CD4-positive, alpha-beta T cell treated with Interleukin-6 for 4 hours (primary cell): ENCODE data around the gene SMAD1.
"Not testable (repeated sequence)": the region's sequence is repeated elsewhere in the genome, so short reads cannot be mapped to it uniquely, and the experiment has no call there.

Experiments used
- DNase-seq: peaks from one replicate; pipeline ENCODE4 v3.0.0-alpha.2; 2020; ENCODE audit warnings: mixed read lengths

The SMAD1 gene

DNA sequence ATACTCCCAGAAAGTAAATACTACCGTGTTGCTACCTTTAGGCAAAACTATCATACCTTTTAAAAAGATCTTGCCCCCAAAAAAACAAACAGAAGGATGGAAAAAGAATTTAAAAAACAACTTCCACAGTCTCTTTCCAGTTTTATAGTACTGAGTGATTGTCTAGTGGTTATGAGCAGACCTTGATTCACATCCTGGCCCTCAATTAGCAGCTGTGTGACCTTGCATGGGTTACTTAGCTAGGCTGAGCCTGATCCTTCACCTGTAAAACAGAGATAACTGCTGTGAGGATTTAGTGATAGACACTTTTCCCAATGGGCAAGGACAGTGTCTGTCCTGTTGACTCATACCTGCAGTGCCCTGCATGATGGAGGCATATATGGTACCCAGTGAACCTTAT lies 49.0 kb downstream of the SMAD1 start:
- DNase-seq: no peak

DNA sequence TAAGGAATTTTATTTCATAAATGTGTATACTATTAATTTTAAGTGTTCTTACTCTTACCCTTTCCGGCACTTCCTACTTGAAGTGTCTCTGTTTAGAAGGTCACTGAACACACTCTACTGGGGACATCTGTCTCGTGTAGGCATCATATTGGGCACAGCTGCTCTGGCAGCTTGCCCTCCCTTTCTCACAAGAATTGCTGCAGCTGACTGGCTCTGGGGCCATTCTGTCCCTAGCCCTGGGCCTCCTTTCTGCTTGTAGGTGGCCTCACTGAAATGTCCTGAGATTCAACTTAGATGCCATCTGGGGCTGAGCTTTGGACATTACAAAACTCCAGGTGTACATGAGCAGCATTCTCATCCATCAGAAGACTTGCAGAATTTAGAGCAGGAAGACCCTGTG lies 49.6 kb downstream of the SMAD1 start:
- no peak for DNase-seq

DNA sequence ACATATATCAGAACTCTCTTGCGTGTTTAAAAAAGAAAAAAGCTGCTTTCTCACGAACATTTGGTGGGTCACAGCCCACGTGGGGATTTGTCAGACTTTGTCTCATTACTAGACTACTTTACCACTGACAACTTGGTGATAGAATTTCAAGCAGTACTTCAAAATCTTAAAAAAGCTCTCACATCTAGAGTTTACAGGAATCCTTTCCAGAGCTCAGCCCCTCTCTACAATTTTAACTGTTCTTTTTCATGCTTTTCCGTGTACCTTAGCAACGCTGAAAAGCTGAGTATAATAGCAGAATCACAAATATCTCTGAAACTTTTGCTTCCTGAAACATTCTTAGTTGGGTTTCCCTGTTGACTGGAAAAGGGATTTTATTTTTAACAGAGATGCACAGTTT lies 50.2 kb downstream of the SMAD1 start:
- DNase-seq: no peak

- no peak for DNase-seq
These were observed 51.3 kb downstream of the SMAD1 start for GRCh38 chr4:145533001-145533400.

DNA sequence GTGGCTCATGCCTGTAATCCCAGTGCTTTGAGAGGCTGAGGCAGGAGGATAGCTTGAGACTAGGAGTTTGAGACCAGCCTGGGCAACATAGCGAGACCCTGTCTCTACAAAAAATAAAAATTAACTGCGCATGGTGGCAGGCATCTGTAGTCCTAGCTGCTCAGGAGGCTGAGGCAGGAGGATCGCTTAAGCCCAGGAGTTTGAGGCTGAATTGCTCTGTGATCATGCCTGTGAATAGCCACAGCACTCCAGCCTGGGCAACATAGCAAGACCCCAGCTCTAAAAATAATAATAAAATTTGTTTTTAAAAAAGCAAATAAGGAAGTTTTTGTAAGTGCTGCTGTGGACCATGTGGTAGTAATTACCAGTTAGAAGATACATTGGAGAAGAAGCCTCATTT lies 51.8 kb downstream of the SMAD1 start:
- not testable (repeated sequence) for DNase-seq

GRCh38 chr4:145533961-145534360 lies 52.3 kb downstream of the SMAD1 start:
- DNase-seq: no peak

GRCh38 chr4:145535202-145535601 lies 53.5 kb downstream of the SMAD1 start:
- no peak for DNase-seq

DNA sequence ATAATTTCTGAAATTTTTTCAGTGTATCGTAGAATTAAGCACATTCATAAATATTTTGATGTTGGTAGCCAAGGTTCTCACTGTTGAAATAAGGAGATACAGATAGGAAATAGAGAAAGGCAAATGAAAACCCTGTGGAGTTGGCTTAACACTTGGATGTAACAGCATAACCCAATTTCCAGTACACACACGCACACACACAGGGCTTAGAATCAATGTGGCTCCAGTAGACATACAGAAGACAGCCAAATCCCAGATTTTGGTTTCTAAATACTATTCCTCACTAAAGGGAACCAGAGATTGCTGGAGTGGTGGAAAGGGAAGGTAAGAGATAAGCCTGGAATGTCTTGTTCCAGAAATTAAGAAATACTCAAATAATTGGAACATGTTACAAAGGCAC lies 54.4 kb downstream of the SMAD1 start:
- DNase-seq: no peak

GRCh38 chr4:145538596-145538995 lies 56.9 kb downstream of the SMAD1 start:
- no peak for DNase-seq

- no peak for DNase-seq
These were observed 58.0 kb downstream of the SMAD1 start for GRCh38 chr4:145539671-145540070.

DNA sequence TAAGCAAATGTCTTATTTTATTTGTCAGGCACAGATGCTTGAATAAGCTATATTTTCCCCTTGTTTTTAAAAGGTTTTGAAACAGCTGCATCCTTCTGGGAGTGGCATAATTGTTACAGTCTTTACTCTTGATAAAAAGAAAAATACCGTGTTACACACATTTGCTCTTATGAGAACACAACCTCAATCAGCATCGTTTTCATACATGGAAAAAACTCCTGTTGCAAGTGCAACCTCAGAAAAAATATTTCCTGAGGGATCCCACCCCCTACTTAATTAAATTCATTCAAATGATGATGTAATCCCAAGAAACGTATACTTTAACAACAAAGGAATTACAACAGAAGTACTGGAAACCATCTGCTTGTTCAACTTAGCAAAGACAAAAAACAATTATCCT lies 58.6 kb downstream of the SMAD1 start:
- DNase-seq: no peak

- DNase-seq: no peak
These were observed 59.7 kb downstream of the SMAD1 start for GRCh38 chr4:145541346-145541745.

- no peak for DNase-seq
These were observed 63.4 kb downstream of the SMAD1 start for GRCh38 chr4:145545031-145545430.

DNA sequence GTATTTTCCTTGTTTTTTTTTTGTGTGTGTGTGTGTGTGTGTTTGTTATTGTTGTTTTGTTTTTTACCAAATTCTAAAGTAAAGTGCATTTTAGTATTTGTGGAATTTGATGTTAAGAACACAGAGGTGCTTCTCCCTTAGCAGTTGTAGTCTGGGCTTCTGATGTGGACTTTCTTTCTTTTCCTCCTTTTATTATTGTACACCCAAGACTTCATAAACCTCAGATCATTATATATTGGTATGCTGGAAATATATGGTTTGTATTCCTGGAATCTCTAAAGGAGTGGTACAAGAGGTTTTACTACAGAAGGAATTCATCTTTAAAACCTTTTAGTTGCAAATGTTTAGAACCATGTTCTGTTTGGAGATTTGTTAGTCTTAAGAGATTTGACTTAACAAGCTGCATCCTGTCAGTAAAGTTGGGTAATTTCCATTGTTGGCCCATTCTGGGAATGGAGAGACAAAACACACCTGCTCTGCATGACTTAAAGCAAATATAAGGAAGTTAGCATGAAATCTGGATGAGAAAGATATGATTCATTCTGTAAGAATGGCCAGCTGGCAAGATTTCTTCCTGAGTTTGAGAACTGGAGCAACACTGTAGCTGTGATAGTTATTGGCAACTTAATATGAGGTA lies 64.0 kb downstream of the SMAD1 start:
- DNase-seq: no peak

DNA sequence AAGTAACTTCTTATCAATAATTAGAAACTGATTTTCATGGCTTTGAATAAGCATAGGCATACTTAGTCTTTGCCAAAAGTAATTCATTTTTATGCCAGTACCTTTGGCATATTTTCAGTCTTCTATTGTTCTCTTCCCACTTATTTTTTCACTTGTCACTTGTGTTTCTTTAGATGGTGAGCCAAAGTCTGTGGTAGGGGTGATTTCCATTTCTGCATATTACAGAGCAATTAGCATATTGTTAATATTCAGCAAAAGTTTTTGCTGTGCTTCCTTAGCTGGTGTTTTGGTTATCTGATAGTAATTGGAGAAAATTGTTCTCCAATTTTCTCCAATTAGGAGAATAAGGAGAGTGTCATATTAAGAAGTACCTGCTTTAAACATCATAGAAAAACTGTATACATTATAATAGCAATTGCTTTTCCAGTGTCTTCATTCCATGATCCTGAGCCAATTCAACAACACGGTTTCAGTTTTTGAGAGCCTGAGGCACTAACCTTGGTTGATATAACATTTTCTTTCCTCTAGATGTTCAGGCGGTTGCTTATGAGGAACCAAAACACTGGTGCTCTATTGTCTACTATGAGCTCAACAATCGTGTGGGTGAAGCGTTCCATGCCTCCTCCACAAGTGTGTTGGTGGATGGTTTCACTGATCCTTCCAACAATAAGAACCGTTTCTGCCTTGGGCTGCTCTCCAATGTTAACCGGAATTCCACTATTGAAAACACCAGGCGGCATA lies 64.7 kb downstream of the SMAD1 start:
- no peak for DNase-seq

GRCh38 chr4:145551660-145552059 lies 70.0 kb downstream of the SMAD1 start:
- DNase-seq: no peak

GRCh38 chr4:145552181-145552822 lies 70.6 kb downstream of the SMAD1 start:
- no peak for DNase-seq

- DNase-seq: no peak
These were observed 71.7 kb downstream of the SMAD1 start for GRCh38 chr4:145553375-145553774.

DNA sequence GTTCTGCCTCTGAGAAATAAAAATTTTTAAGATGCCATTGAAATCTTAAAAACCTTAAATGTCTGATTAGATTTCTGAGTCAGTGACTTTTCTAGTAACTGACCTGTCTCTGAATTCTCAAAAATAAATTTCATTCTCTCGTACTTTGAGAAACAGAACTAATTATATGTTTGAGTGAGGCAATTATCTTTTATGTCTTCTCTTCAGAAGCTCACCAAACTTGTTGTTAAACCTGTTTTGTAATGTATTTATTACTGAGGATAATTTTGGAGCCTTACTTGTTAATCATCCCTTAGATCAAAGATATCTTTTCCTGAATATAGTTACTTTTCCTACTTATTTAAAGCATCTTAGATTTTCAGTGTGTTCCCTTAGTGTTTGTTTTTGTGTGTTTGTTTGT lies 73.0 kb downstream of the SMAD1 start:
- DNase-seq: no peak

DNA sequence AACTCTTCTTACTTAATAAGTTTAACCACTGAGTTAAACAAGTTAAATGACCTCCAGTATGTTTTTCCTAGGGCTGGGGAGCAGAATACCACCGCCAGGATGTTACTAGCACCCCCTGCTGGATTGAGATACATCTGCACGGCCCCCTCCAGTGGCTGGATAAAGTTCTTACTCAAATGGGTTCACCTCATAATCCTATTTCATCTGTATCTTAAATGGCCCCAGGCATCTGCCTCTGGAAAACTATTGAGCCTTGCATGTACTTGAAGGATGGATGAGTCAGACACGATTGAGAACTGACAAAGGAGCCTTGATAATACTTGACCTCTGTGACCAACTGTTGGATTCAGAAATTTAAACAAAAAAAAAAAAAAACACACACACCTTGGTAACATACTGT lies 76.1 kb downstream of the SMAD1 start:
- peak; percentile 37 for DNase-seq

- DNase-seq: no peak
These were observed 81.8 kb downstream of the SMAD1 start for GRCh38 chr4:145563293-145563985.

GRCh38 chr4:145564540-145564939 lies 82.9 kb downstream of the SMAD1 start:
- DNase-seq: no peak

- DNase-seq: no peak
These were observed 83.7 kb downstream of the SMAD1 start for GRCh38 chr4:145565328-145565727.
